ENCODE data around the gene SMARCD3.

GRCh38 chr7:151211155-151211772, 37.2 kb downstream of the SMARCD3 start:
- TF ChIP-seq CTCF (IDR thresholded peaks at IDR 0.05) (no peak), POLR2A (IDR thresholded peaks at IDR 0.05) (no peak)

Measured in lower leg skin (tissue), 3 donors.